ENCODE results near the gene PARP12.

PARP12 gene

DNA sequence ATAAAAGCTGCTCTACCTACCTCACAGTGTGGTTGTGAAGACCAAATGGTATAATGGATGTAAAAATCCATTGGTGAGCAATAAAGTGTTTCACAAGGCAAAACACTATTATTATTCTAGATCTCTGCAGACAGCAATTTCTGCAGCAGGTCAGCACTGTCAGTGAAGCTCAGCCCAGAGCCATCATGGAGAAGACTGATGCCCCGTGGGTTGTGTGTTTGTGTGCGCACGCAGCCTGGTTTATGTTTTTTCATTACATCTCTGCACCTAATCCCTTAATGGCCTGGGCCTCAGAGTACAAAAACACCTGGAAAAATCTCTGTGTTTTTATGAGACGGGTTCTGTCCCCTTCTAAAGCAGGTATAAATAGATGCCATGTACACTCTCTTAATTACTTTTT lies 64.2 kb downstream of the PARP12 start:
- TF ChIP-seq ZFP3 (CRISPR knock-in tag; IDR thresholded peaks at IDR 0.05) (no peak), OSR1 (CRISPR knock-in tag; IDR thresholded peaks at IDR 0.05) (no peak), ZC3H10 (CRISPR knock-in tag; IDR thresholded peaks at IDR 0.05) (no peak), ZNF70 (CRISPR knock-in tag; IDR thresholded peaks at IDR 0.05) (no peak), RARB (CRISPR knock-in tag; IDR thresholded peaks at IDR 0.05) (no peak), ZNF8 (CRISPR knock-in tag; IDR thresholded peaks at IDR 0.05) (no peak), ISL1 (CRISPR knock-in tag; IDR thresholded peaks at IDR 0.05) (no peak), TCF4 (CRISPR knock-in tag; IDR thresholded peaks at IDR 0.05; ENCODE audit: borderline replicate concordance) (no peak)
- TF ChIP-seq, protein P1, sequence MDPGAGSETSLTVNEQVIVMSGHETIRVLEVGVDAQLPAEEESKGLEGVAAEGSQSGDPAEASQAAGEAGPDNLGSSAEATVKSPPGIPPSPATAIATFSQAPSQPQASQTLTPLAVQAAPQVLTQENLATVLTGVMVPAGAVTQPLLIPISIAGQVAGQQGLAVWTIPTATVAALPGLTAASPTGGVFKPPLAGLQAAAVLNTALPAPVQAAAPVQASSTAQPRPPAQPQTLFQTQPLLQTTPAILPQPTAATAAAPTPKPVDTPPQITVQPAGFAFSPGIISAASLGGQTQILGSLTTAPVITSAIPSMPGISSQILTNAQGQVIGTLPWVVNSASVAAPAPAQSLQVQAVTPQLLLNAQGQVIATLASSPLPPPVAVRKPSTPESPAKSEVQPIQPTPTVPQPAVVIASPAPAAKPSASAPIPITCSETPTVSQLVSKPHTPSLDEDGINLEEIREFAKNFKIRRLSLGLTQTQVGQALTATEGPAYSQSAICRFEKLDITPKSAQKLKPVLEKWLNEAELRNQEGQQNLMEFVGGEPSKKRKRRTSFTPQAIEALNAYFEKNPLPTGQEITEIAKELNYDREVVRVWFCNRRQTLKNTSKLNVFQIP (CRISPR knock-in tag; IDR thresholded peaks at IDR 0.05; ENCODE audit: borderline replicate concordance, low read depth), result no peak
- TF ChIP-seq, protein P2, sequence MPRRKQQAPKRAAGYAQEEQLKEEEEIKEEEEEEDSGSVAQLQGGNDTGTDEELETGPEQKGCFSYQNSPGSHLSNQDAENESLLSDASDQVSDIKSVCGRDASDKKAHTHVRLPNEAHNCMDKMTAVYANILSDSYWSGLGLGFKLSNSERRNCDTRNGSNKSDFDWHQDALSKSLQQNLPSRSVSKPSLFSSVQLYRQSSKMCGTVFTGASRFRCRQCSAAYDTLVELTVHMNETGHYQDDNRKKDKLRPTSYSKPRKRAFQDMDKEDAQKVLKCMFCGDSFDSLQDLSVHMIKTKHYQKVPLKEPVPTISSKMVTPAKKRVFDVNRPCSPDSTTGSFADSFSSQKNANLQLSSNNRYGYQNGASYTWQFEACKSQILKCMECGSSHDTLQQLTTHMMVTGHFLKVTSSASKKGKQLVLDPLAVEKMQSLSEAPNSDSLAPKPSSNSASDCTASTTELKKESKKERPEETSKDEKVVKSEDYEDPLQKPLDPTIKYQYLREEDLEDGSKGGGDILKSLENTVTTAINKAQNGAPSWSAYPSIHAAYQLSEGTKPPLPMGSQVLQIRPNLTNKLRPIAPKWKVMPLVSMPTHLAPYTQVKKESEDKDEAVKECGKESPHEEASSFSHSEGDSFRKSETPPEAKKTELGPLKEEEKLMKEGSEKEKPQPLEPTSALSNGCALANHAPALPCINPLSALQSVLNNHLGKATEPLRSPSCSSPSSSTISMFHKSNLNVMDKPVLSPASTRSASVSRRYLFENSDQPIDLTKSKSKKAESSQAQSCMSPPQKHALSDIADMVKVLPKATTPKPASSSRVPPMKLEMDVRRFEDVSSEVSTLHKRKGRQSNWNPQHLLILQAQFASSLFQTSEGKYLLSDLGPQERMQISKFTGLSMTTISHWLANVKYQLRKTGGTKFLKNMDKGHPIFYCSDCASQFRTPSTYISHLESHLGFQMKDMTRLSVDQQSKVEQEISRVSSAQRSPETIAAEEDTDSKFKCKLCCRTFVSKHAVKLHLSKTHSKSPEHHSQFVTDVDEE (CRISPR knock-in tag; IDR thresholded peaks at IDR 0.05), result no peak
- ATAC-seq, result no peak

DNA sequence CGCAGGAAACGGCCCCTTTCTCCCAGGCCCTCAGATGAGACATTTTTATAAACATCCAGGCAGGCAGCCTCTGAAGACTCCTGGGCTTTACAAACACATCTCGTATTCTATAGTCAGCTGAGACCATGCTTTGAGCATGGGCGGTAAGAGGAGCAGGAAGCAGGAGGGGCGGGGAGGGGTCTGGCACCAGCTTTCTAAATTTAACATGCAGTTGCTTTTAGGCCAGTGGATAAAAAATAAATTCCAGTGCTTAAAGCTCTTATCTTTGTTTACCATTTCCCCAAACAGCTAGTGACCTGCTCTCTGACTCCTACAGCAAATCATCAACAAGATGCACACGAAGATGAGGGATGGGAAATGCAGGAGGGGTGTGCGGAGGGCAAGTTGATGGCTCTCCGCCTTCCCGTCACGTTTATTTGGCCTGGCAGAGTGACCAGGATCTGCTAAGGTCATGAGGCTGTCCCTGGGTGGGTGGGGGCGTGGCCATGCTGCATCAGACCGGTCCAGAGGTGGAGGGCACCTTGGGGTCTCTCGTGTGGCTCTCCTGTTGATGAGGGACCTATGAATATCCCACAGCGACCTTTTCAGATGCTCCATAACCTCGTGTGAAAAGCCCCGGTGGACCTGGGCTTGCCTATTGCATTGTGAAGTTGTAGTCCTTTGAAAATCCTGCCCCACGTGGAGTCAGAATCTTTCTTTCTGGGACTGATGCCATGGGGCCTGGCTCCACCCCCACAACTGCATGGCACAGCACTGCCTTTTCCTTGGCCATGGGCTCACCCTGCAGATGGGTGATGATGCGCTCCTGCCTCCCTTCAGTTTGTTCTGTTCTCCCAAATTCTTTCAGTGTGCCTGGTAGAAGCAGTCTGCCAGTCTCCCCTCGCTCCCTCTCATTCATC lies 67.5 kb downstream of the PARP12 start:
- peak; percentile 72 for ATAC-seq
- TF ChIP-seq, protein P3, sequence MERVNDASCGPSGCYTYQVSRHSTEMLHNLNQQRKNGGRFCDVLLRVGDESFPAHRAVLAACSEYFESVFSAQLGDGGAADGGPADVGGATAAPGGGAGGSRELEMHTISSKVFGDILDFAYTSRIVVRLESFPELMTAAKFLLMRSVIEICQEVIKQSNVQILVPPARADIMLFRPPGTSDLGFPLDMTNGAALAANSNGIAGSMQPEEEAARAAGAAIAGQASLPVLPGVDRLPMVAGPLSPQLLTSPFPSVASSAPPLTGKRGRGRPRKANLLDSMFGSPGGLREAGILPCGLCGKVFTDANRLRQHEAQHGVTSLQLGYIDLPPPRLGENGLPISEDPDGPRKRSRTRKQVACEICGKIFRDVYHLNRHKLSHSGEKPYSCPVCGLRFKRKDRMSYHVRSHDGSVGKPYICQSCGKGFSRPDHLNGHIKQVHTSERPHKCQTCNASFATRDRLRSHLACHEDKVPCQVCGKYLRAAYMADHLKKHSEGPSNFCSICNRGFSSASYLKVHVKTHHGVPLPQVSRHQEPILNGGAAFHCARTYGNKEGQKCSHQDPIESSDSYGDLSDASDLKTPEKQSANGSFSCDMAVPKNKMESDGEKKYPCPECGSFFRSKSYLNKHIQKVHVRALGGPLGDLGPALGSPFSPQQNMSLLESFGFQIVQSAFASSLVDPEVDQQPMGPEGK (CRISPR knock-in tag; IDR thresholded peaks at IDR 0.05; ENCODE audit: borderline replicate concordance), result no peak
- TF ChIP-seq, protein P1 (CRISPR knock-in tag; IDR thresholded peaks at IDR 0.05; ENCODE audit: borderline replicate concordance, low read depth), result no peak
- TF ChIP-seq ZNF70 (CRISPR knock-in tag; IDR thresholded peaks at IDR 0.05) (no peak), ZNF565 (CRISPR knock-in tag; conservative IDR thresholded peaks at IDR 0.05; ENCODE audit: low read depth) (no peak), ZFP30 (CRISPR knock-in tag; IDR thresholded peaks at IDR 0.05) (no peak), ZNF8 (CRISPR knock-in tag; IDR thresholded peaks at IDR 0.05) (no peak), GLIS3 (CRISPR knock-in tag; IDR thresholded peaks at IDR 0.05) (no peak), TCF4 (CRISPR knock-in tag; IDR thresholded peaks at IDR 0.05; ENCODE audit: borderline replicate concordance) (no peak)
- TF ChIP-seq, protein P2 (CRISPR knock-in tag; IDR thresholded peaks at IDR 0.05), result no peak
- TF ChIP-seq, protein P4, sequence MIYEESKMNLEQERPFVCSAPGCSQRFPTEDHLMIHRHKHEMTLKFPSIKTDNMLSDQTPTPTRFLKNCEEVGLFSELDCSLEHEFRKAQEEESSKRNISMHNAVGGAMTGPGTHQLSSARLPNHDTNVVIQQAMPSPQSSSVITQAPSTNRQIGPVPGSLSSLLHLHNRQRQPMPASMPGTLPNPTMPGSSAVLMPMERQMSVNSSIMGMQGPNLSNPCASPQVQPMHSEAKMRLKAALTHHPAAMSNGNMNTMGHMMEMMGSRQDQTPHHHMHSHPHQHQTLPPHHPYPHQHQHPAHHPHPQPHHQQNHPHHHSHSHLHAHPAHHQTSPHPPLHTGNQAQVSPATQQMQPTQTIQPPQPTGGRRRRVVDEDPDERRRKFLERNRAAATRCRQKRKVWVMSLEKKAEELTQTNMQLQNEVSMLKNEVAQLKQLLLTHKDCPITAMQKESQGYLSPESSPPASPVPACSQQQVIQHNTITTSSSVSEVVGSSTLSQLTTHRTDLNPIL (CRISPR knock-in tag; IDR thresholded peaks at IDR 0.05; ENCODE audit: low read depth), result no peak
